ENCODE results near the gene CCL2. TPM values are rescaled to one million over a fixed set of nuclear protein-coding genes. Genes with fewer than 3 reads are reported as not detected.

The CCL2 gene
- total RNA-seq, 1 experiment from 2014 or later = not detected

DNA sequence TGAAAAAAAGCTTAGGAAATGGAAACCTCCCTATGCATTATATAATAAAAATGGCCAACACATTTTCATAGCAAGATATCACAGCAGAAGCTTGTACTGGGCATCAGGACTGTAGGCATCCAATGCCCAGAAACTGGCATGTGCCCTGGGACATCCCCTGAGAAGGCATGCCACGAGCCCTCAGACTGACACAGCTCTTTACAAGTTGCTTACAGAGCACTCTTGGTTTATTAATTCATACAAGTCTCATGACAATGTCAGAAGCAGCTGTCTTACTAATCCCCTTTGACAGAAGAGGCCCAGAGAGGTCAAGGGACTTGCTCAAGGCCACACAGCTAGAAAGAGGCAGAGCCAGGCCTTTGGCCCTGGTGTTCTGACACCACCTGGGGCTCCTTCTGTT lies 5.6 kb upstream of the CCL2 start:
- no peak overlapping the region for H3K9ac ChIP-seq (ENCODE audit: low read length)
- H3K4me3 ChIP-seq (ENCODE audit: low read length) = no peak overlapping the region
- no peaks in the 10 kb centered on the region for H3K9me2 ChIP-seq (replicated peaks; ENCODE audit: low read length)
- ChIA-PET POLR2A (ENCODE audit: unreplicated experiment) (no interaction called here), CTCF (no interaction called here)
- DNase-seq = no peak
- no peak overlapping the region for H2AFZ ChIP-seq (ENCODE audit: low read length)
- no peaks in the 10 kb centered on the region for H3K4me1 ChIP-seq (ENCODE audit: insufficient read depth, low read length)
- no peaks in the 10 kb centered on the region for H3K9me3 ChIP-seq (ENCODE audit: low read length)
- no peak for TF ChIP-seq EZH2phosphoT487 (IDR thresholded peaks at IDR 0.05; ENCODE audit: borderline replicate concordance, low read length)
- TF ChIP-seq, protein P1, sequence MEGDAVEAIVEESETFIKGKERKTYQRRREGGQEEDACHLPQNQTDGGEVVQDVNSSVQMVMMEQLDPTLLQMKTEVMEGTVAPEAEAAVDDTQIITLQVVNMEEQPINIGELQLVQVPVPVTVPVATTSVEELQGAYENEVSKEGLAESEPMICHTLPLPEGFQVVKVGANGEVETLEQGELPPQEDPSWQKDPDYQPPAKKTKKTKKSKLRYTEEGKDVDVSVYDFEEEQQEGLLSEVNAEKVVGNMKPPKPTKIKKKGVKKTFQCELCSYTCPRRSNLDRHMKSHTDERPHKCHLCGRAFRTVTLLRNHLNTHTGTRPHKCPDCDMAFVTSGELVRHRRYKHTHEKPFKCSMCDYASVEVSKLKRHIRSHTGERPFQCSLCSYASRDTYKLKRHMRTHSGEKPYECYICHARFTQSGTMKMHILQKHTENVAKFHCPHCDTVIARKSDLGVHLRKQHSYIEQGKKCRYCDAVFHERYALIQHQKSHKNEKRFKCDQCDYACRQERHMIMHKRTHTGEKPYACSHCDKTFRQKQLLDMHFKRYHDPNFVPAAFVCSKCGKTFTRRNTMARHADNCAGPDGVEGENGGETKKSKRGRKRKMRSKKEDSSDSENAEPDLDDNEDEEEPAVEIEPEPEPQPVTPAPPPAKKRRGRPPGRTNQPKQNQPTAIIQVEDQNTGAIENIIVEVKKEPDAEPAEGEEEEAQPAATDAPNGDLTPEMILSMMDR (conservative IDR thresholded peaks at IDR 0.05; ENCODE audit: low read depth, low read length) = no peak
- no peak for TF ChIP-seq EZH2 (IDR thresholded peaks at IDR 0.05; ENCODE audit: low read length, unreplicated experiment)
- no peaks in the 10 kb centered on the region for H3K27me3 ChIP-seq (ENCODE audit: low read length)
- no peaks in the 10 kb centered on the region for H4K20me1 ChIP-seq (ENCODE audit: low read length)
- H3K27ac ChIP-seq (ENCODE audit: low read length) = no peak overlapping the region
- no TSS peak for BruUV-seq (replicated peaks)
- H3K79me2 ChIP-seq (ENCODE audit: low read length) = no peaks in the 10 kb centered on the region
- no peaks in the 10 kb centered on the region for H3K36me3 ChIP-seq (ENCODE audit: low read depth, low read length)
- no peaks in the 10 kb centered on the region for H3F3A ChIP-seq (ENCODE audit: low read length, unreplicated experiment)
- H3K4me2 ChIP-seq (ENCODE audit: low read length) = no peak overlapping the region
- intact Hi-C loops (cut with micrococcal nuclease) = no loop called here
- no peak for ATAC-seq

DNA sequence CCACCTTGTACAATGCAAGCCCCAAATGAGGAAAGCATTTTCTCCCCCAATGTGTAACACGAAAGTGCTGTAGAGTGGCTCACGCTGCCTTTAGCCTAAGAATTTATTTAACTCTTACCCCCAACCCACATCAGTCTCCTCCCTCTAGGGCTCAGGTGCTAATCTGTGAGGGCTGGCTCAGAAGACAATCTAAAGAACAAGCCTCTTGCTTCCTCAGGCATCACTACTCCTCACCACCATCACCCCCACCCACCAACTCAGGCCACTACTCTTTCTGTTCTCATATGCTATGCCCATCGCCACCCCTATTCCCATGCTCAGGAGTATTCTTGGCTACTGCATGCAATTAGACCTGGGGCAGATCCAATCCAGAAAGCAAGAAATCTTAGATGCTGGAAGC lies 3.9 kb upstream of the CCL2 start:
- H3K4me3 ChIP-seq (ENCODE audit: low read length) = no peak overlapping the region
- no peaks in the 10 kb centered on the region for H3K4me1 ChIP-seq (ENCODE audit: insufficient read depth, low read length)
- CTCF ChIA-PET = no interaction called here
- no peaks in the 10 kb centered on the region for H3K9me3 ChIP-seq (ENCODE audit: low read length)
- no peak overlapping the region for H3K27ac ChIP-seq (ENCODE audit: low read length)
- no peaks in the 10 kb centered on the region for H3K79me2 ChIP-seq (ENCODE audit: low read length)
- no peak for DNase-seq
- no peak overlapping the region for H3K4me2 ChIP-seq (ENCODE audit: low read length)
- no peaks in the 10 kb centered on the region for H3F3A ChIP-seq (ENCODE audit: low read length, unreplicated experiment)
- intact Hi-C loops (cut with micrococcal nuclease) = no loop called here
- no peak for TF ChIP-seq EZH2phosphoT487 (IDR thresholded peaks at IDR 0.05; ENCODE audit: borderline replicate concordance, low read length)
- TF ChIP-seq, protein P1 (conservative IDR thresholded peaks at IDR 0.05; ENCODE audit: low read depth, low read length) = no peak
- H4K20me1 ChIP-seq (ENCODE audit: low read length) = no peaks in the 10 kb centered on the region
- H2AFZ ChIP-seq (ENCODE audit: low read length) = no peak overlapping the region
- no TSS peak for BruUV-seq (replicated peaks)
- no peaks in the 10 kb centered on the region for H3K36me3 ChIP-seq (ENCODE audit: low read depth, low read length)
- no peak overlapping the region for H3K9ac ChIP-seq (ENCODE audit: low read length)
- POLR2A ChIA-PET (ENCODE audit: unreplicated experiment) = no interaction called here
- H3K9me2 ChIP-seq (replicated peaks; ENCODE audit: low read length) = no peaks in the 10 kb centered on the region
- H3K27me3 ChIP-seq (ENCODE audit: low read length) = no peaks in the 10 kb centered on the region
- ATAC-seq = no peak

DNA sequence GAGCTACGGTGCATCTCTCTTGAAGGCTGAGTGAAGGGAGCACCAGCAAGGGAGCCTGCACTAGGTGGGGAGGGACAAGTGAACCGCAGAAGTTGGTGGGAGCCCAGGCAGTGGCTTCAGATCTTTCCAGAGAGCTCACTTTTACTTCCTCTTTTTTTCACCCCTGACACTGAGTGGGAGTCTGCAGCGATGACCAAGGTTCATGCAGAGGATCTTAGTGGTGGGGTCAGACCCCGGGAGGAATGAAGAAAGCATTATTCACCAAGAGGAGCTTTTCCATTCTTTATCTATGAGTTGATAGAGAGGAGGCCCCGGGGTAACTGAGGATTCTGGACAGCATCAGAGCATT lies 3.0 kb upstream of the CCL2 start:
- Histone ChIP-seq H3K9ac (ENCODE audit: low read length) (no peak overlapping the region), H3K4me3 (ENCODE audit: low read length) (no peak overlapping the region), H3K27ac (ENCODE audit: low read length) (no peak overlapping the region), H3K27me3 (ENCODE audit: low read length) (no peaks in the 10 kb centered on the region), H3K4me2 (ENCODE audit: low read length) (no peak overlapping the region), H3K36me3 (ENCODE audit: low read depth, low read length) (no peaks in the 10 kb centered on the region), H2AFZ (ENCODE audit: low read length) (no peak overlapping the region), H3K79me2 (ENCODE audit: low read length) (no peaks in the 10 kb centered on the region), H4K20me1 (ENCODE audit: low read length) (no peaks in the 10 kb centered on the region), H3K4me1 (ENCODE audit: insufficient read depth, low read length) (no peaks in the 10 kb centered on the region), H3F3A (ENCODE audit: low read length, unreplicated experiment) (no peaks in the 10 kb centered on the region), H3K9me3 (ENCODE audit: low read length) (no peaks in the 10 kb centered on the region), H3K9me2 (replicated peaks; ENCODE audit: low read length) (no peaks in the 10 kb centered on the region)
- POLR2A ChIA-PET (ENCODE audit: unreplicated experiment) = no interaction called here
- BruUV-seq (replicated peaks) = no TSS peak
- TF ChIP-seq, protein P1 (conservative IDR thresholded peaks at IDR 0.05; ENCODE audit: low read depth, low read length) = no peak
- TF ChIP-seq EZH2 (IDR thresholded peaks at IDR 0.05; ENCODE audit: low read length, unreplicated experiment) (no peak), EZH2phosphoT487 (IDR thresholded peaks at IDR 0.05; ENCODE audit: borderline replicate concordance, low read length) (no peak)
- intact Hi-C loops (cut with micrococcal nuclease) = no loop called here
- no peak for ATAC-seq
- no peak for DNase-seq
- CTCF ChIA-PET = no interaction called here

All from PC-3 (cell line).